Left lung (tissue), 10 donors: ENCODE results near the gene TEFM. TPM values are rescaled to one million over a fixed set of nuclear protein-coding genes. Genes with fewer than 3 reads are reported as not detected.

Experiments used
- ATAC-seq: fragments of 200-7000 bp; cut with Tn5 transposase; one replicate; pipeline ENCODE4 v1.9.1; 2020; ENCODE audit warnings: moderate library complexity
- DNase-seq, 4 donors: peaks; one replicate each; pipeline ENCODE4 v3.0.0-alpha.2; 2013 to 2020
- H3K27ac ChIP-seq, 2 donors: fragments of 200-600 bp; sonication (generic) in 1 of 2; one replicate each; pipeline versions ENCODE4 v1.5.0 to v1.8.0; 2020 to 2021
- H3K27me3 ChIP-seq, 2 donors: fragments of 200-600 bp; sonication (generic) in 1 of 2; one replicate each; pipeline versions ENCODE4 v1.5.0 to v1.8.0; 2020 to 2021
- H3K36me3 ChIP-seq, 2 donors: fragments of 200-600 bp; sonication (generic) in 1 of 2; one replicate each; pipeline versions ENCODE4 v1.5.0 to v1.8.0; 2020 to 2021
- H3K4me1 ChIP-seq, 2 donors: fragments of 200-600 bp; one replicate each; pipeline ENCODE4 v1.8.0; 2021
- H3K4me3 ChIP-seq, 2 donors: fragments of 200-600 bp; sonication (generic) in 1 of 2; one replicate each; pipeline versions ENCODE4 v1.5.0 to v1.8.0; 2020 to 2021; ENCODE audit warnings: mild to moderate bottlenecking in 1 of 2
- H3K9me3 ChIP-seq, 2 donors: fragments of 200-600 bp; sonication (generic) in 1 of 2; one replicate each; pipeline versions ENCODE4 v1.5.0 to v1.8.0; 2020 to 2021
- intact Hi-C, 2 donors: fragments of 100-400 bp; cut with DNase I; formaldehyde crosslinking; loops; one replicate each; pipeline versions ENCODE4 v1.11.2 to v1.14.2; 2022
- polyA plus RNA-seq, 6 donors: library from polyadenylated mRNA; unstranded; fragments of 120-200 nt; gene quantifications; one replicate each; pipeline ENCODE4 v1.2.1, GENCODE V29; 2013; ENCODE audit not compliant: insufficient read length in 6 of 6
- total RNA-seq, 2 donors: library from RNA; stranded (reverse); fragmentation: NEBNext Ultra II Directional; extraction: Animal tissue kit (Norgen Biotek cat#: 25700); gene quantifications; one replicate each; pipeline ENCODE4 v1.2.1, GENCODE V29; 2021
- TF ChIP-seq, protein P1 (sequence below), 2 donors: fragments of 200-600 bp; sonication (generic) in 1 of 2; IDR thresholded peaks; one replicate each; pipeline versions ENCODE4 v1.5.0 to v1.8.0; 2021; ENCODE audit warnings: antibody characterized with exemption in 2 of 2
- donor health status: DM: no; HTN: yes; CAD: no.
- donor health status: DM: no; HTN: no; CAD: no.

Gene TEFM
- total and polyA plus RNA-seq, 8 donors, result 14.0 to 28.1 (median 24.1) TPM

DNA sequence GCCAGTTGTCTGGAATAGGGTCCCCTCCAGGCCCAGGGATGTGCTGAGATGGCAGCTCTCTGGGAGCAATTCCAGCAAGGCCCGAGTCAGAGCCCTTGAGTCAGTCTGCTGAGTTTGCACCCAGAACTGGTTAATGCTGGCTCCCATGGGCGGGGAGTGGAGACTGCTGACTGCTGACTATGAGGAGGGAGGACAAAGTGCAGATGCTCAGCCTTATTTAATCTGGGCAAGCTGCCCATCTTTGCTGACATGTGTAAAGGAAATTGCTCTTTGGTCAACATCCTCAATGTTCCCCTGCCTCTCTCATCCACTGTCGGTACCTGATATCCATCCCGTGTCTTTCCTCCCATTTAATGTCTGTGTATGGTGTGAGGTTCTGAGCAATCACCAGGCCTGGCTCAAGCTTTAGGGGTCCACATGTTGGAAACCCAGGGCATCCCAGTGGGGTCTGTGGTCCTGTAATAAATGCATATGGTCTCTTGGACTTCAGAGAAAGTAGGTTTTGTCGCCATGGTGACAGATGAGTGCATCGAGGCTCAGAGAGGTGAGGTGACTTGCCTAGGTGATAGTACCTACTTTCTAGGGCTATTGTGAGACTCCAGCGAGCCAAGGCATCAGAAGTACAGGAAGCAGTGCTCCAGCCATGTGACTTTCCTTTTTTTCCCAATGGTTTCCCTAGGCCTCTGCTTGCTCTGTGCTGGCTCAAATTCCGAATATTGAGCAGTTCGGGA lies 44.8 kb upstream of the TEFM start:
- DNase-seq (peak; percentile 43 to 88 (median 75)), ATAC-seq (peak; percentile 86)
- H3K4me1 ChIP-seq, result peaks cover 0 to 67% of the 10 kb centered on the region in 2 donors
- H3K27ac ChIP-seq, result peak overlapping the region; percentile 61 to 90
- no peaks in the 10 kb centered on the region for H3K9me3 ChIP-seq
- TF ChIP-seq, protein P1, sequence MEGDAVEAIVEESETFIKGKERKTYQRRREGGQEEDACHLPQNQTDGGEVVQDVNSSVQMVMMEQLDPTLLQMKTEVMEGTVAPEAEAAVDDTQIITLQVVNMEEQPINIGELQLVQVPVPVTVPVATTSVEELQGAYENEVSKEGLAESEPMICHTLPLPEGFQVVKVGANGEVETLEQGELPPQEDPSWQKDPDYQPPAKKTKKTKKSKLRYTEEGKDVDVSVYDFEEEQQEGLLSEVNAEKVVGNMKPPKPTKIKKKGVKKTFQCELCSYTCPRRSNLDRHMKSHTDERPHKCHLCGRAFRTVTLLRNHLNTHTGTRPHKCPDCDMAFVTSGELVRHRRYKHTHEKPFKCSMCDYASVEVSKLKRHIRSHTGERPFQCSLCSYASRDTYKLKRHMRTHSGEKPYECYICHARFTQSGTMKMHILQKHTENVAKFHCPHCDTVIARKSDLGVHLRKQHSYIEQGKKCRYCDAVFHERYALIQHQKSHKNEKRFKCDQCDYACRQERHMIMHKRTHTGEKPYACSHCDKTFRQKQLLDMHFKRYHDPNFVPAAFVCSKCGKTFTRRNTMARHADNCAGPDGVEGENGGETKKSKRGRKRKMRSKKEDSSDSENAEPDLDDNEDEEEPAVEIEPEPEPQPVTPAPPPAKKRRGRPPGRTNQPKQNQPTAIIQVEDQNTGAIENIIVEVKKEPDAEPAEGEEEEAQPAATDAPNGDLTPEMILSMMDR (IDR thresholded peaks at IDR 0.05), result no peak
- H3K27me3 ChIP-seq, result no peaks in the 10 kb centered on the region
- H3K36me3 ChIP-seq, result peaks cover 0 to 27% of the 10 kb centered on the region in 2 donors
- no peak overlapping the region for H3K4me3 ChIP-seq
- intact Hi-C loops, result no loop called here

DNA sequence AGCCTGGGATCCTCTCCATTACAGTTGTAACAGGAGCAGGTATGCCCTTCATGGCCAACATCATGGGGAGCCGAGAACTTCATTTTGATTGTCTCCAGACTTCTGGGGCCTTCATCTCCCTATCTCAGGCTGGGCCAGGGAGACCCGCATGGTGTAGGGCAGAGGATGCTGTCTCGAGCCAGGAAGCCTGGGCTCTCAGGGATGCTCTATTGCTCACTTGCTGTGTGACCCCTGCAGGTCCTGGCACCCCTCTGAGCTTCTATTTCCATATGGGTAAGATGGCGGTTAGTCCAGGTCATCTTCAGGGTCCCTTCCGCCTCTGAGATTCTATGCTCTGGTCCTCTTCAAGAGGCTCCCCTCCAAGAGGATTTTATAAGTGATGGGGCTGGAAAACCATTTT lies 44.2 kb upstream of the TEFM start:
- Histone ChIP-seq H3K4me3 (no peak overlapping the region), H3K4me1 (peaks cover 0 to 61% of the 10 kb centered on the region in 2 donors), H3K27me3 (no peaks in the 10 kb centered on the region), H3K27ac (peak overlapping the region; percentile 61 to 90), H3K9me3 (no peaks in the 10 kb centered on the region), H3K36me3 (peaks cover 0 to 31% of the 10 kb centered on the region in 2 donors)
- intact Hi-C loops, result no loop called here
- no peak for DNase-seq
- TF ChIP-seq, protein P1 (IDR thresholded peaks at IDR 0.05), result no peak
- ATAC-seq, result no peak

DNA sequence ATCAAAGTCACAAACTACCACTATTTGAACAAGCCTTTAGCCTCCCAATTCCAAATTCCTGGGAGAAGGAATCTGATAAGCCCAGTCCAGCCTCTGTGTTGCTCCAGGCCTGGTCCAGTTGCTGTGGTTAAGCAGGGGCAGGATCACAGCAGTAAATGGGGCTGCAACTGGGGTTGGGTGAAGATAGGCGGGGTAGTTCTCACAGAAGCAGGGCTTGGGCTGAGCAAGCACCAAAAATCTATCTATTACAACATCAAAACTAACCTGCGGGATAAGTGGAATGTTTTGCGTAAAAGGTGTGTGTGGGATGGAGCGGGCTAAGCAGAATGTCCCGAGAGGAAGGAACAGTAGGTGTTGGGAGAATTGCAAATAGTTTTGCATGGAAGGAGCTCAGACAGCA lies 41.8 kb upstream of the TEFM start:
- H3K27me3 ChIP-seq, result no peaks in the 10 kb centered on the region
- H3K9me3 ChIP-seq, result no peaks in the 10 kb centered on the region
- no peak for ATAC-seq
- peaks cover 0 to 55% of the 10 kb centered on the region in 2 donors for H3K36me3 ChIP-seq
- no peak overlapping the region for H3K4me3 ChIP-seq
- H3K4me1 ChIP-seq, result peaks cover 0 to 37% of the 10 kb centered on the region in 2 donors
- TF ChIP-seq, protein P1 (IDR thresholded peaks at IDR 0.05), result no peak
- DNase-seq, result no peak
- H3K27ac ChIP-seq, result no peak overlapping the region
- intact Hi-C loops, result no loop called here

DNA sequence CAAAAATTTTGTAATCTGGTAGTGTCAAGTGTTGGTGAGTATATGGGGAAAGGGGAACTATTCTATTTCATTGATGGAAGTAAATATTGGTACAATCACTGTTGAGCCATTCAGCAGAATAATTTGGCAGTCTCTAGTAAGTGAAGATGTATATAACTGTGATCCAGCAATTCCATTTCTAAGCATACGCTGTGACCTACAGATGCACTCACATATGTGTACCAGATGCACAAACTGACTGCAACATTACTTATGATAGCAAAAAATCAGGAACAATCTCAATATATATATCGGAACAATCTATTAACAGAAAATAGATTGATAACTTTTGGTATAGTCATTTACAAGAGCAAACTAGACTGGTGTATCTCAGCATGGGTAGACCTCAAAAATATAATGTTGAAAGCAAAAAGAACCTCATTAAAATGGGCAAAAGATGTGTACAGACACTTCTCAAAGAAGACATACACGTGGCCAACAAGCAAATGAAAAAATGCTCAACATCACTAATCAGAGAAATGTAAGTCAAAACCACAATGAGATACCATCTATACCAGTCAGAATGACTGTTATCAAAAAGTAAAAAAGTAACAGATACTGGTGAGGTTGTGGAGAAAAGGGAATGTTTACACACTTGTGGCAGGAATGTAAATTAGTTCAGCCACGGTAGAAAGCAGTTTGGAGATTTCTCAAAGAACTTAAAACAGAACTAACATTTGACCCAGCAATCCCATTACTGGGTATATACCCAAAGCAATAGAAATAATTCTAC lies 36.5 kb upstream of the TEFM start:
- Histone ChIP-seq H3K4me1 (peaks cover 0 to 14% of the 10 kb centered on the region in 2 donors), H3K27ac (no peak overlapping the region), H3K4me3 (no peak overlapping the region), H3K36me3 (peaks cover 0 to 52% of the 10 kb centered on the region in 2 donors), H3K9me3 (no peaks in the 10 kb centered on the region), H3K27me3 (no peaks in the 10 kb centered on the region)
- intact Hi-C loops, result no loop called here
- no peak for ATAC-seq
- TF ChIP-seq, protein P1 (IDR thresholded peaks at IDR 0.05), result no peak
- DNase-seq, result no peak

DNA sequence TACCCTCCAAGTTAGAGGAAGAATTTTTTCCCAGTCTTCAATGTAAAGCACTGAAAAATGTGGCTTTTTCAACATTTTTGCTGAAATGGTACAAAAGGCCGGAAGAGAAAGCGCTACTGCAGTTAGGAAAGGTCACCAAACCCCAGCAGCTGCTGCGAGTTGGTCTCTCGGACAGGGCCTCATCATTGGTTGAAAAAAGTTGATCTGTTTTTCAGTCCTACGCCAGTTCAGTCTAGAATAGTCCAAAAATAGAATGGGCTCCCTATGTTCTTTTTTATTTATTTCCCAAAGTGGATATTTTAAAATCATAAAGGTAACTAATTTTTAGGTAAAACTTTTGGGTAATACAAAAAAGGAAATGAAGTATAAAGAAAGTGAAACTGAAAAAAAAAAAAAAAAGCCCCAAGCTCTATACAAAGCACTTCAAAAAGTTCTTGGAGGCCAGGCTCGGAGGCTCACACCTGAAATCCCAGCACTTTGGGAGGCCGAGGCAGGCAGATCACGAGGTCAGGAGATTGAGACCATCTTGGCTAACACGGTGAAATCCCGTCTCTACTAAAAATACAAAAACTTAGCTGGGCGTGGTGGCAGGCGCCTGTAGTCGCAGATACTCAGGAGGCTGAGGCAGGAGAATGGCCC lies 33.1 kb upstream of the TEFM start:
- no peaks in the 10 kb centered on the region for H3K27me3 ChIP-seq
- peaks cover 0 to 58% of the 10 kb centered on the region in 2 donors for H3K36me3 ChIP-seq
- intact Hi-C loops, result no loop called here
- peak overlapping the region in 1 of 2 donors; percentile 34 for H3K27ac ChIP-seq
- DNase-seq (no peak), ATAC-seq (no peak)
- peaks cover 0 to 24% of the 10 kb centered on the region in 2 donors for H3K4me1 ChIP-seq
- TF ChIP-seq, protein P1 (IDR thresholded peaks at IDR 0.05), result no peak
- no peaks in the 10 kb centered on the region for H3K9me3 ChIP-seq
- H3K4me3 ChIP-seq, result no peak overlapping the region
